K562 (cell line): Measurements from ENCODE around the gene APOLD1. TPM values are rescaled to one million over a fixed set of nuclear protein-coding genes. Genes with fewer than 3 reads are reported as not detected.
A peak's percentile ranks its signal among the peaks of the same experiment; 100 is the strongest.

ENCODE experiments used
- ATAC-seq: fragments of 200-7000 bp; cut with Tn5 transposase; 3 replicates; pipeline ENCODE4 v1.9.1; 2020; ENCODE audit warnings: moderate library complexity
- BruUV-seq: library from RNA; stranded (reverse); fragments of 400-500 nt; replicated peaks from 2 replicates; lab custom pipeline; 2021; lab: Mats Ljungman, UMichigan
- CTCF ChIA-PET: fragments of 300-600 bp; formaldehyde crosslinking; extraction: SDS; loops from one replicate; lab custom pipeline; 2021; ENCODE audit warnings: low intra/inter-chr PET ratio; lab: Yijun Ruan, JAX
- POLR2A ChIA-PET: fragments of 300-600, 350-650 bp; sonication (Branson Sonifier 250); formaldehyde crosslinking; extraction: SDS; loops from one replicate; lab custom pipeline; 2021; ENCODE audit warnings: antibody characterized with exemption, inconsistent platforms; lab: Yijun Ruan, JAX
- DNase-seq, 4 experiments: peaks; one replicate each; pipeline versions ENCODE4 v3.0.0 to v3.0.0-alpha.2; 2011 to 2018; ENCODE audit warnings: low spot score in 3 of 4, mixed read lengths in 3 of 4; ENCODE audit errors: extremely low read depth in 1 of 4
- FAIRE-seq: peaks from 2 replicates; lab custom pipeline; 2011; peaks lifted over from hg19 to GRCh38; lab: Jason Lieb, UNC
- H2AFZ ChIP-seq: 2 replicates; pipeline ENCODE4 v1.6.0; 2011; ENCODE audit warnings: low read depth, low read length, control low read depth, inconsistent platforms
- H3K27ac ChIP-seq: fragments of 200-600 bp; 3 replicates; pipeline ENCODE4 v1.8.0; 2011; ENCODE audit warnings: low read depth, mild to moderate bottlenecking, control low read depth, inconsistent platforms, low read length, moderate library complexity, mixed read lengths; ENCODE audit errors: extremely low read depth
- H3K27me3 ChIP-seq, 2 experiments: fragments of 300-600 bp in 1 of 2; 2 replicates in 1 of 2; 3 replicates in 1 of 2; pipeline versions ENCODE4 v1.6.0 to v1.8.0; 2011; ENCODE audit warnings: inconsistent platforms in 2 of 2, low read length in 2 of 2, mild to moderate bottlenecking in 1 of 2, mixed read lengths in 1 of 2, moderate library complexity in 1 of 2; ENCODE audit not compliant: control insufficient read depth in 2 of 2, insufficient read depth in 2 of 2
- H3K36me3 ChIP-seq: fragments of 300-600 bp; 3 replicates; pipeline ENCODE4 v1.8.0; 2011; ENCODE audit warnings: mild to moderate bottlenecking, low read length, inconsistent platforms; ENCODE audit not compliant: control insufficient read depth, insufficient read depth
- H3K4me1 ChIP-seq, 2 experiments: fragments of 200-600 bp in 1 of 2; replicated peaks in 1 of 2; 2 replicates in 1 of 2; 3 replicates in 1 of 2; pipeline versions ENCODE4 v1.5.1 to v1.8.0; 2011; ENCODE audit warnings: inconsistent platforms in 2 of 2, low read length in 2 of 2, mild to moderate bottlenecking in 1 of 2, mixed read lengths in 1 of 2, moderate library complexity in 1 of 2; ENCODE audit not compliant: control insufficient read depth in 2 of 2, insufficient read depth in 2 of 2
- H3K4me2 ChIP-seq: 2 replicates; pipeline ENCODE4 v1.6.1; 2011; ENCODE audit warnings: low read length, control low read depth, inconsistent platforms, mixed read lengths; ENCODE audit not compliant: insufficient read depth
- H3K4me3 ChIP-seq: fragments of 200-600 bp; sonication (generic), shearing (Covaris generic); 2 replicates; pipeline ENCODE4 v1.5.1; 2016; ENCODE audit warnings: control low read depth, inconsistent platforms
- H3K79me2 ChIP-seq: fragments of 200-600 bp; 3 replicates; pipeline ENCODE4 v1.8.0; 2011; ENCODE audit warnings: low read length, inconsistent platforms; ENCODE audit not compliant: control insufficient read depth, insufficient read depth
- H3K9ac ChIP-seq, 2 experiments: 2 replicates each; pipeline versions ENCODE4 v1.6.0 to v1.6.1; 2011; ENCODE audit warnings: low read depth in 2 of 2, low read length in 2 of 2, control low read depth in 1 of 2, inconsistent platforms in 1 of 2, mild to moderate bottlenecking in 1 of 2, mixed read lengths in 1 of 2; ENCODE audit not compliant: insufficient read depth in 1 of 2
- H3K9me1 ChIP-seq: one replicate; pipeline ENCODE4 v1.6.0; 2011; ENCODE audit warnings: inconsistent platforms, mild to moderate bottlenecking, low read length, moderate library complexity; ENCODE audit not compliant: control insufficient read depth, insufficient read depth
- H3K9me3 ChIP-seq: replicated peaks from 2 replicates; pipeline ENCODE4 v1.5.1; 2011; ENCODE audit warnings: low read depth, low read length, inconsistent platforms; ENCODE audit not compliant: control insufficient read depth, insufficient read depth
- H4K20me1 ChIP-seq: replicated peaks from 2 replicates; pipeline ENCODE4 v1.6.1; 2011; ENCODE audit warnings: low read length, inconsistent platforms, mixed read lengths; ENCODE audit not compliant: control insufficient read depth, insufficient read depth
- CSDE1 ChIP-seq, 2 experiments: fragments of 450-650 bp; IDR thresholded peaks; 2 replicates each; pipeline ENCODE4 v1.6.1; 2016; ENCODE audit warnings: mild to moderate bottlenecking in 1 of 2
- ESRRA ChIP-seq: fragments of 450-650 bp; IDR thresholded peaks from 2 replicates; pipeline ENCODE4 v1.6.1; 2014; ENCODE audit warnings: low read depth, mild to moderate bottlenecking, moderate library complexity, borderline replicate concordance
- FUS ChIP-seq: fragments of 200-400 bp; formaldehyde crosslinking; optimal IDR thresholded peaks from 2 replicates; pipeline ENCODE3; 2017; ENCODE audit warnings: low read depth, low read length
- NR2F6 ChIP-seq: fragments of 450-650 bp; formaldehyde crosslinking; IDR thresholded peaks from 2 replicates; pipeline ENCODE4 v1.4.0; 2020; ENCODE audit warnings: mild to moderate bottlenecking
- NRF1 ChIP-seq, 2 experiments: fragments of 450-650 bp; IDR thresholded peaks in 1 of 2; conservative IDR thresholded peaks in 1 of 2; 2 replicates each; pipeline ENCODE4 v1.6.1; 2014; ENCODE audit warnings: mild to moderate bottlenecking in 2 of 2
- RAD21 ChIP-seq, 2 experiments: fragments of 250-450 bp in 1 of 2; fragments of 450-650 bp in 1 of 2; sonication (Bioruptor Pico) in 1 of 2; formaldehyde crosslinking in 1 of 2; IDR thresholded peaks in 1 of 2; conservative IDR thresholded peaks in 1 of 2; 2 replicates each; pipeline versions ENCODE4 v1.4.0 to v1.8.0; 2020 to 2022; ENCODE audit warnings: mild to moderate bottlenecking in 2 of 2, moderate library complexity in 1 of 2
- ZBED1 ChIP-seq: IDR thresholded peaks from 2 replicates; pipeline ENCODE4 v1.6.1; 2014
- ZFP36 ChIP-seq: fragments of 150-350 bp; IDR thresholded peaks from 2 replicates; pipeline ENCODE4 v1.6.1; 2018; ENCODE audit warnings: low read length, low read depth; ENCODE audit not compliant: partially characterized antibody
- ZNF584 ChIP-seq: fragments of 200-800 bp; sonication (Bioruptor generic); IDR thresholded peaks from 2 replicates; pipeline ENCODE4 v1.6.1; 2016; ENCODE audit warnings: low read depth, mild to moderate bottlenecking, missing genetic modification characterization, missing compliant biosample characterization
- ZNF586 ChIP-seq: fragments of 450-650 bp; formaldehyde crosslinking; conservative IDR thresholded peaks from 2 replicates; pipeline ENCODE4 v1.4.0; 2020; ENCODE audit warnings: mild to moderate bottlenecking, moderate library complexity
- WGBS: fragments of 100-300 bp; shearing (Covaris generic); methylation state at CpG from one replicate; pipeline ENCODE4 v1.1.6; 2016; ENCODE audit warnings: low coverage, mixed read lengths; ENCODE audit not compliant: insufficient coverage; ENCODE audit errors: missing lambda C conversion rate; 5-methylcytosine and 5-hydroxymethylcytosine counted together
- in situ Hi-C: fragments of 300-500 bp; cut with MboI; formaldehyde crosslinking; loops from 4 replicates; pipeline ENCODE4 v1.15.0; 2018; ENCODE audit warnings: inconsistent platforms, mixed read lengths
- intact Hi-C: fragments of 100-400 bp; cut with micrococcal nuclease; formaldehyde crosslinking; loops from 2 replicates; pipeline ENCODE4 v1.14.2; 2022
- polyA plus RNA-seq, 8 experiments: library from polyadenylated mRNA; depleted of rRNA in 4 of 8; stranded (reverse) in 5 of 8; unstranded in 3 of 8; fragments of >200 nt; fragmentation: Nextera tagmentation in 2 of 8; fragmentation: Illumina TruSeq in 1 of 8; extraction: Ambion mirVana in 2 of 8; extraction: Trizol in 1 of 8; gene quantifications; 2 replicates each; pipeline versions ENCODE4 v1.2.1 to v1.2.3, GENCODE V29; 2011 to 2014; ENCODE audit warnings: inconsistent platforms in 1 of 8, missing spikeins in 1 of 8
- total RNA-seq, 7 experiments: library from RNA; depleted of rRNA in 6 of 7; stranded (reverse); fragments of >200 nt in 6 of 7; fragmentation: Illumina TruSeq in 2 of 7; extraction: Trizol in 2 of 7; gene quantifications; 2 replicates each; pipeline versions ENCODE4 v1.2.1 to v1.2.3, GENCODE V29; 2011 to 2021; ENCODE audit warnings: low replicate concordance in 1 of 7
- TF ChIP-seq, protein P1 (sequence below): IDR thresholded peaks from 2 replicates; pipeline ENCODE4 v1.6.1; 2011; ENCODE audit warnings: borderline replicate concordance, low read depth, mild to moderate bottlenecking, moderate library complexity, low read length; ENCODE audit not compliant: insufficient read depth, poor library complexity, severe bottlenecking
- TF ChIP-seq, protein P2 (sequence below): fragments of 200-800 bp; sonication (Bioruptor generic); IDR thresholded peaks from 2 replicates; pipeline ENCODE4 v1.6.1; 2017; ENCODE audit warnings: missing genetic modification characterization, missing compliant biosample characterization

The APOLD1 gene
- total and polyA plus RNA-seq, 9 of the 15 experiments (the other 6 are each of a cell fraction or from before 2014, with no cell fraction given): 0.28 to 1.1 (median 0.61) TPM

DNA sequence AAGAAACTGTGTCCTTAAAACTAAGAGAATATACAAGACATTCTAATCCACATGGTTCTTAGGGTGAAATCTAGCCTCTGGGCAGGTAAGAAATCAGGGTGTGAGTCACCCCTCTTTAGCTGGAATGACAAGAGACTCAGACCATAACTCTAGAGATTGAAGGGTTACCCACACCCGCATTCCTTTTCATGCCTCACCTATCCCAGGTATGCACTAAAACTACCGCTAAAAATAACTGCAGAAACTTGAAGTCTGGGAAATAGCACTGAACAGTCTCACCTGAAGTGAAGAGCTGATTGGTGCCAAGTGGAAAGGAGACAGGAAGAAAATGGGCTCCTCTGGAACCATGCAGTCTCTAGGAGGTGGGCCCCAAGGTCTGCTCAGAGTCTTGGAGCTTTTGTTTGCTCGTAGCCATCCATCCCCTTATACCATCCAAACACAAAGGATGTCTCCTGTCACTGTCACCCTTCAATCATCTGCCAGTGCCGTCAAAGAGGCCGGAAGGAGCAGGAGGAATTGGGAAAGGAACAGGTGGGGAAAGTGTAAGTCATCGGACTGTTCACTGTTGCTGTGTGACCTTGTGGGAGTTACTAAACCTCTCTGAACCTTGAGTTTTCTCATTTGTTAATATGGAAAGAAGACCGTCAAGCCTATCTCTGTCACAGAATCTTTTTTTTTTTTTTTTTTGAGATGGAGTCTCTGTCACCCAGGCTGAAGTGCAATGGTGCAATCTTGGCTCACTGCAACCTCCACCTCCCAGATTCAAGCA lies 50.1 kb downstream of the APOLD1 start (continued):
- TF ChIP-seq CSDE1 (IDR thresholded peaks at IDR 0.05) (no peak), RAD21 (CRISPR knock-in tag; conservative IDR thresholded peaks at IDR 0.05 in 1 of 2, IDR thresholded peaks at IDR 0.05 in 1 of 2) (no peak), NRF1 (conservative IDR thresholded peaks at IDR 0.05 in 1 of 2, IDR thresholded peaks at IDR 0.05 in 1 of 2) (no peak), ZNF586 (CRISPR knock-in tag) (no peak), ESRRA (no peak), FUS (no peak), ZFP36 (peak; percentile 63)

DNA sequence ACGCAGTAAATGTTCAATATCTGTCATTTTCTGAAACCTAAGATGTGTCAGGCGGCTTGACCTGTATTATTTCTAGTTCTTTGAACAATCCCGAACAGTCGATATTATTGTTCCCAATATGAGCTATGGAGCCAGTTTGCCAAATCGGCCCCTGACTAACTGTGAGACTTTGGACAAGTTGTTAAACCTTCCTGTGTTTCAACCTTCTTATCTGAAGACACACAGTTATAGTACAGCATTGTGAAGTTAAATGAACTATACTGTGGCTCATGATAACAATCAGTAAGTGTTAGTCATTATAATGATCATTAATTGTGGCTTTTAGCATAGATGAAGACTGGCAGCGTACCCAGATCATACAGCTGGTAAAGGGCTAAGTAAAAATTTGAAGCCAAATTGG lies 51.1 kb downstream of the APOLD1 start:
- ChIA-PET CTCF (interaction anchor here (0.7 to 1.8 kb wide), 2 partner anchors 147 to 149 kb away, joined by 5 to 6 read pairs; no protein-coding TSS in a partner anchor), POLR2A (no interaction called here)
- peaks cover 16% of the 10 kb centered on the region; the same call in 2 of the 3 replicates for H3K36me3 ChIP-seq
- H3K9me3 ChIP-seq: no peaks in the 10 kb centered on the region
- H4K20me1 ChIP-seq: no peaks in the 10 kb centered on the region; the same call in 1 of the 2 replicates
- no peak overlapping the region for H3K9ac ChIP-seq
- H3K4me2 ChIP-seq: no peak overlapping the region
- no peaks in the 10 kb centered on the region for H3K9me1 ChIP-seq
- in situ Hi-C loops: no loop called here
- no peak overlapping the region for H2AFZ ChIP-seq
- no peak overlapping the region for H3K27ac ChIP-seq
- intact Hi-C loops: no loop called here
- no TSS peak for BruUV-seq
- DNase-seq: no peak
- no peaks in the 10 kb centered on the region for H3K27me3 ChIP-seq
- 75% methylated on average over 6 of the region's 6 CpGs for WGBS
- H3K4me1 ChIP-seq: no peaks in the 10 kb centered on the region; a peak in 1 of 5 replicates
- no peaks in the 10 kb centered on the region for H3K79me2 ChIP-seq
- no peak for FAIRE-seq
- H3K4me3 ChIP-seq: no peak overlapping the region
- ATAC-seq: no peak
- TF ChIP-seq ZBED1 (no peak), NR2F6 (CRISPR knock-in tag) (no peak), ZNF584 (CRISPR knock-in tag) (no peak)
- TF ChIP-seq, protein P1, sequence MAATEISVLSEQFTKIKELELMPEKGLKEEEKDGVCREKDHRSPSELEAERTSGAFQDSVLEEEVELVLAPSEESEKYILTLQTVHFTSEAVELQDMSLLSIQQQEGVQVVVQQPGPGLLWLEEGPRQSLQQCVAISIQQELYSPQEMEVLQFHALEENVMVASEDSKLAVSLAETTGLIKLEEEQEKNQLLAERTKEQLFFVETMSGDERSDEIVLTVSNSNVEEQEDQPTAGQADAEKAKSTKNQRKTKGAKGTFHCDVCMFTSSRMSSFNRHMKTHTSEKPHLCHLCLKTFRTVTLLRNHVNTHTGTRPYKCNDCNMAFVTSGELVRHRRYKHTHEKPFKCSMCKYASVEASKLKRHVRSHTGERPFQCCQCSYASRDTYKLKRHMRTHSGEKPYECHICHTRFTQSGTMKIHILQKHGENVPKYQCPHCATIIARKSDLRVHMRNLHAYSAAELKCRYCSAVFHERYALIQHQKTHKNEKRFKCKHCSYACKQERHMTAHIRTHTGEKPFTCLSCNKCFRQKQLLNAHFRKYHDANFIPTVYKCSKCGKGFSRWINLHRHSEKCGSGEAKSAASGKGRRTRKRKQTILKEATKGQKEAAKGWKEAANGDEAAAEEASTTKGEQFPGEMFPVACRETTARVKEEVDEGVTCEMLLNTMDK: no peak
- TF ChIP-seq, protein P2, sequence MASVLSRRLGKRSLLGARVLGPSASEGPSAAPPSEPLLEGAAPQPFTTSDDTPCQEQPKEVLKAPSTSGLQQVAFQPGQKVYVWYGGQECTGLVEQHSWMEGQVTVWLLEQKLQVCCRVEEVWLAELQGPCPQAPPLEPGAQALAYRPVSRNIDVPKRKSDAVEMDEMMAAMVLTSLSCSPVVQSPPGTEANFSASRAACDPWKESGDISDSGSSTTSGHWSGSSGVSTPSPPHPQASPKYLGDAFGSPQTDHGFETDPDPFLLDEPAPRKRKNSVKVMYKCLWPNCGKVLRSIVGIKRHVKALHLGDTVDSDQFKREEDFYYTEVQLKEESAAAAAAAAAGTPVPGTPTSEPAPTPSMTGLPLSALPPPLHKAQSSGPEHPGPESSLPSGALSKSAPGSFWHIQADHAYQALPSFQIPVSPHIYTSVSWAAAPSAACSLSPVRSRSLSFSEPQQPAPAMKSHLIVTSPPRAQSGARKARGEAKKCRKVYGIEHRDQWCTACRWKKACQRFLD (CRISPR knock-in tag): no peak
